GM18870 (cell line): ENCODE results near the gene FSTL3.
"Not testable (repeated sequence)": the region's sequence is repeated elsewhere in the genome, so short reads cannot be mapped to it uniquely, and the experiment has no call there.

Experiments used
- ATAC-seq: cut with Tn5 transposase; IDR thresholded peaks from one replicate; pipeline ENCODE4 v1.9.1; 2021; ENCODE audit warnings: moderate library complexity; ENCODE audit not compliant: unreplicated experiment

Gene FSTL3

GRCh38 chr19:676339-677105 is at the start of gene FSTL3:
TSS of gene FSTL3 (plus strand) at chr19:676392. CDS start at chr19:676424, 32 bp downstream.
- ATAC-seq: no peak

DNA sequence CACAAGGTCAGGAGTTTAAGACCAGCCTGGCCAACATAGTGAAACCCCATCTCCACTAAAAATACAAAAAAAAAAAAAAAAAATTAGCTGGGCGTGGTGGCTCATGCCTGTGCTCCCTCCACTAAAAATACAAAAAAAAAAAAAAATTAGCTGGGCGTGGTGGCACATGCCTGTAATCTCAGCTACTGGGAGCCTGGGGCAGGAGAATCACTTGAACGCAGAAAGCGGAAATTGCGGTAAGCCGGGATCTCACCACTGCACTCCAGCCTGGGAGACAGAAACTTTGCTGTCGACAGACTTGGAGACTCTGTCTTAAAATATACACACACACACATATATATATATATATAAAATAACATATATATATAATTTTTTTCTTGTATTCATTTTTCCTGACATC is 49.6 kb upstream of the FSTL3 start:
- ATAC-seq: not testable (repeated sequence)

DNA sequence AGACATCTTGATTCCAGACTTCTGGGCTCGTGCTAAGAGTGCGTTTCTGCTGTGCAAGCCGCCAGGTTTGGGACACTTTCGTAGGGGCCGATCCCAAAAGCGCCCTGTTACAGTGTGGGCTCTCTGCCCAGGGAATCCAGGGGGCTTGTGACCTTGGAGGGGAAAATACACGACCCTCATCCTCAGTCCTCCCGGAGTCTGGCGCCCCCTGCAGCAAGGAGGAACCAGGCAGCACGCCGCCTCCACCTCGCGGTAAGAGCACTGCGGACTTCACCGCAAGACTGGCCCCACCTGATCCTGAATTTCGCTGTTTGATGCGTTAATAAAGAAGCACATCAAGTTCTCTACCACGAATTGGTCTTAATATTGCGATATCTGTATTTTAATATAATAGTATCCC is 48.0 kb upstream of the FSTL3 start:
- ATAC-seq: no peak

DNA sequence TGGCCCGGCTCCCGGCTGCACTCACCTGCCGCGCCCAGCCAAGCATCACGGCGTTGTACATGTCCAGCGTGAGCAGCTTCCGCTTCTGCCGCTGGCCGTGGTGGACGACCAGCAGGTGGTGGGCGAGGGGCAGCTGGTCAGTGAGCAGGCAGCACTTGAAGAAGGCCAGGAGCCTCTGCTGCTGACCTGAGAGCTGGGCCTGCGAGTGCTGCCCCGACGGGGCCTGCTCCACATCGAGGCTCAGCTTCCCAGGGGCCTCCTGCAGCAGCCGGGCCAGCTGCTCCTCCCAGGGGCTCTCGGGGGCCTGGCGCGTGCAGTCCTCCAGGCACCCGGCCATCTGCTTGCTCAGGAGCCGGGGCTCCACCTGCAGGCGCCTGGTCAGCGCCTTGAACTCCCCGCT is 46.7 kb upstream of the FSTL3 start:
- ATAC-seq: not testable (repeated sequence)

DNA sequence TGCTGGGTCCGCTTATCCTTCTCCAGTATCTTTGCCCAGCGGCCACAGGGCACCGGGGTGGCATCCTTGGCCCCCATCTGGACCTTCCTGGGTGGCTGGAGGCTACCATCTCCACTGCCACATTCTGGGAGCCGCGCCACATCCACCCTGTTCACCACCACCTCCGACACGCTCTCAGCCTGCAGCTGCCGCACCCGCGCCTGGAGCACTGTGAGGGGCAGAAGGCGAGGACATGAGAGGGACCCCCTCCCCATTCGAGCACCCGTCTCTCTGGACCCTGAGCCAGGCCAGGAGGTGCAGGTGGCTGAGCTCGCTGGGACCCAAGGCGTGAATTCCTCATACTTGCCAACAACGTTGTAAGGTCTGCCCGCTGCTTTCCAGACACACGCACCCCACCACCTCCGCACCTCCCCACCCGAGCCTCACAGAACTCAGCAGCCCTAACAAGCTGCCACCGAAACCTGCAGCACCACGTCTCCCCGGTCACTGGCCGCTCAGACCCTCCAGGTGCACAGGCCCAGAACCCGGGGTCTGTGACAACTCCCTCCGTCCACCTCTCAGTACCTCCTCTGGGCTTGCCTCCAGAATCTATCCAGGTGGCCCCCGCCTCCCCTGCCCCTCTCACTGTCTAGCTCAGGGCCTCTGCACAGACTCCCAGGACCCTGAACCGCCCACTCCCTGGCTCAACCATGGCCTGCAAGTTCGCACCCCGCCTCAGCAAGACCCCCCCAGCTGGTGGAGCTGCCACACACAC is 46.1 kb upstream of the FSTL3 start:
- ATAC-seq: no peak

DNA sequence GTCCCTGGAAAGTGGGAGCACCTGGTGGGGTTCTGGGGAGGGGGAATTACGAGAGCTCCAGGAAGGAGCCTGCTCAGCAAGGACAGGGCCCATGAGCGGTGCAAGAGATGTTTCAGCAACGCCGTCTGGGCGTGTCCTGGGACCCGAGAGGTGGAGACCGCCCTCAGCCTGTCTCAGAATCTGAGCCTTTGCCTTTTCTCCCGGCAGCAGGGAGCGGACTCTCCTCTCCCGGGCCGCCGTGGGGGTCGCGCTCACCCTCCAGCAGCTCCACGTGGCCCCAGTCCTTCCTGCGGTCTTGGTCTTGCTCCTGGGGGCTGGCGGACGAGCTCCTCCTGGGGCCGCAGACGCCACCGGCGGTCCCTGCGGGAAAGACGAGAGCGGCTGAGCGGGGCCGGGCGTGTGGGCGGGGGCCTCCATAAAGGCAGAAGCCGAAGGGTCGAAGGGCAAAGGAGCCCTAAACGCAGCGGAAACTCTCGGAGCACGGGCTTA is 43.6 kb upstream of the FSTL3 start:
- no peak for ATAC-seq

- peak; percentile 71 for ATAC-seq
Observed at GRCh38 chr19:633068-633785, 43.0 kb upstream of the FSTL3 start, which contains the start of gene POLRMT. TSS of gene POLRMT (minus strand) at chr19:633537. CDS start at chr19:633512, 25 bp downstream.

- no peak for ATAC-seq
Observed at GRCh38 chr19:633786-634639, 42.2 kb upstream of the FSTL3 start.

DNA sequence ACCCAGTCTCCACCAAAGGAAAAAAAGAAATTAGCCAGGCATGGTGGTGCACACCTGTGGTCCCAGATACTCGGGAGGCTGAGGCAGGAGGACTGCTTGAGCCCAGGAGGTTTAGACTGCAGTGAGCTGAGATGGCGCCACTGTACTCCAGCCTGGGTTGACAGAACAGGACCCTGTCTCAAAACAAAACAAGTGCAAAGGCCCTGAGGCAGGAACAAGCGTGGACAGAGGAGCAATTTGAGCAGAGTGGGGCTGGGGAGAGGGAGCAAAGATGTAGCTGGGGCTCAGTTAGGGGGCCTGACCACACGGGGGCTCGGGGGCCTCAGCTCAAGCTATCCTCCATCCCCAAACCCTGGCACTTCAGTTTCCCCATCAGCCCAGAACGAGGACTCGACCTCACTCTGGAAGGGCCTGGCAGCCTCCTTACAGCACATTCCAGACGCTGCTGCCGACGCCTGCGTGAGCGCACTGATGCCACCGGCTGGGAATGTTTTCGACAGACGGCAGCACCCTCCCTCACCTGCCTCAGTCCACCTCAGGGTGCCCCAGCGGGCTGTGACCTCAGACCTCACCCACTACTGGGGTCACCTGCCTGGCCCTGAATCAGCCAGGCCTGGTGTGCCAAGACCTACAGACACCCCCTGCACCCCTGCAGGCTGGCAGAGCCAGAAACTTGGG is 41.1 kb upstream of the FSTL3 start:
- ATAC-seq: no peak

DNA sequence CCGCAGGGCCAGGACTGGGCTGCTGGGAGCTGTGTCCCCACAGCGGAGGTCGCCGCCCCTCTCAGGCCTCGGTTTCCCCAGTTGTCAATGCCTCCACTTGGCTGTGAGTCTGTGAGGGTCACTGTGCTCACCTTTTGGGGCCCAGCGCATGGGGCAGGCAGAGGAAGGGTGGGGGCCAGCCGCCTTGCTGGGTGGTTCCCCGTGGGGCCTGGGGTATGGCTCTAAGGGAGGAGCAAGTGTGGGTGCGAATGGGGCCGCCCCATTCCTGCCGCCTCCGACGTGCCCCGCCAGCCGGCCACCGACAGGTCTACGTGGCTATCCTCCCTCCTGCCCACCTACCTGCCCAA is 37.3 kb upstream of the FSTL3 start:
- ATAC-seq: no peak

- ATAC-seq: no peak
Observed at GRCh38 chr19:639253-640160, 36.7 kb upstream of the FSTL3 start, which contains the start of gene FGF22. TSS of gene FGF22 (plus strand) at chr19:639879. CDS start at chr19:639926, 47 bp downstream.

DNA sequence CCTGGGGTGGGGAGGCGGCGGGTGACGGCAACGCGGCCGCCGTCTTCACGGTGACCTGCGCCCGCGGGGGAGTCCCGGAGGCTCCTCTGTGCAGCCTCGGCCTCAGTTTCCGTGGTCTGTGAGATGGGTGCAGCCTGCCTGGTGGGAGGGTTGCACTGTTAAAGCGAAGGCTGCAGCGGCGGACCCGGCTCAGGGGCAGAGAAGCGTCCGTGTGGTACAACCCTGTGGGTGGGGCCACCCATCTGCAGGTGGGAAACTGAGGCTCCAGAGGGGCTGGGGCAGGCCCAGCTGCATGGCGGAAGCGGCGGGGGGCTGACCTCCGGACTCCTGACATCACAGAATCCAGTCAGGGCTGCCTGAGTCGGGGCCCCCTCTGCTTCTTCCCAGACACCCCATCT is 36.0 kb upstream of the FSTL3 start:
- ATAC-seq: no peak

DNA sequence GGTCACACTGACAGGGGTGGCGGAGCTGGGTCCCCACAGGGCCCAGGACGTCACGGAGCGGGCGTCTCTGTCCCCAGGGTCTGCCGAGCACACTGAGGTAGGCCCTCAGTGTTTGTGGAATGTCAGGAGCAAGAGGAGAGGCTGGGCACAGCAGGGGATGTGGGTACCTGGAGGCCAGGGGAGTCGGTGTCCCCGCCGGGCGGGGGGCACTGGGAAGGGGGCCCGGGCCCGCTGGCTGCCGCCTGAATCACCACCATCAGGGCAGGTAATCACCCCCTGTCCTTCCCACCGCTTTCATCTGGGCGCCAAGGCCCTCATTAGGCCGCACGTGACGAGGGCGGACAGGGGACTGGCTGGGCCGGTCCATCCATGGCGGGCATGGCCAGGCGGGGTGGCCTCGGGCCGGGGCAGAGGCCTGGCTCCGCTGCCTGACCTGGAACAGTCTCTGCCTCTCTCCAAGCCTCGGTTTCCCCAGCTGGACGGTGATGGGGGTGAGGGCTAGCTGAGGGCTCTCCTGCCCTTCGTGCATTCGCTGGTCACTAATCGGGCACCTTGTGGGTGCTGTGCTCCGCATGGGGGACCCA is 35.5 kb upstream of the FSTL3 start:
- no peak for ATAC-seq

GRCh38 chr19:641702-642101 is 34.5 kb upstream of the FSTL3 start:
- no peak for ATAC-seq

DNA sequence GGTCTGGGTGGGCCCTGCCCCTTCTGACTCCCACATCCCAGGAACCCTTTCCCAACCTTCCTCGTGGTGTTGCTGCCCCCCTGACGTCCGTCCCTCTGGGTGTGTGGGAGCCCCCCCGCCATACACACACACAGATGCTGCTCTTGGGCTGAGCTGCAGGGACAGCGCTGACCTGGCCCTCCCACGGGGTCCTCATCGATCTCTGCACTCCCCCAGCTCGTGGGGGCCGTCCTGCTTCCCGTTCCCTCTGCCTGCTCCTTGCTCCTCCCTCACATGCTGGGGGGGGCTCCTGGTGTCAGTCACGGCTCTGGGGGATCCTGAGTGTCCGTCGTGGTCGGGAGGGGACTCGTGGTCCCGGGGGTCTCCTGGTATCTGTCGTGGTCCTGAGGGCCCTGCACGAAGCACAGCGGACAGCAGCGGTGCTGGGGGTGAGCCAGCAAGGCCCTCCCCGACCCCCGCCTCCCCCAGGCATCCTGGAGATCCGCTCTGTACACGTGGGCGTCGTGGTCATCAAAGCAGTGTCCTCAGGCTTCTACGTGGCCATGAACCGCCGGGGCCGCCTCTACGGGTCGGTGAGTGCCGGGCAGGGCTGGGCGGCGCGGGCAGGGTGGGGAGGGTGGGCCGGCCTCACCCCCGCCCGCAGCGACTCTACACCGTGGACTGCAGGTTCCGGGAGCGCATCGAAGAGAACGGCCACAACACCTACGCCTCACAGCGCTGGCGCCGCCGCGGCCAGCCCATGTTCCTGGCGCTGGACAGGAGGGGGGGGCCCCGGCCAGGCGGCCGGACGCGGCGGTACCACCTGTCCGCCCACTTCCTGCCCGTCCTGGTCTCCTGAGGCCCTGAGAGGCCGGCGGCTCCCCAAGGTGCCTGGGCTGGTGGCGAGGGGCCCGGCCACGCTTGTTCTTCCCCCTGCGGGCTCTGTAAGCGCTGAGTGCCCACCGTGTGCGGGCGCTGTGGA is 33.1 kb upstream of the FSTL3 start:
- no peak for ATAC-seq

DNA sequence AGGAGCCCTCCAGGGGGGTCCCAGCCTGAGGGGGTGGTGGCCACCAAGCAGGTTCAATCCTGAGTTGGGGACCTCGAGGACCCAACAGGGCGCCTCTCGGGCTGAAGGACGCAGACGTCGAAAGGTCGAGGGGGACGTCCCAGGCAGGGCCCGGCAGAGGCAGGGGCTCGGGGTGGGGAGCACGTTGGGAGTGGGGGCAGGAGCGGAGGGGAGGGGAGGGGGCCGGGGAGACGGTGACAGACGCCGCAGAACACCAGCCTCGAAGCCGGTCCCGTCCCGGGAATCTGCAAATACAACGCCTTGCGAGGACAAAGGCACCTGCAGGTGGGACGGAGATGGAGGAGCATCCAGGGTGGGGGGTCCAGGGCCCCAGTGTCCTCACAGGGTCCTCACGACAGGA is 32.5 kb upstream of the FSTL3 start:
- ATAC-seq: no peak

DNA sequence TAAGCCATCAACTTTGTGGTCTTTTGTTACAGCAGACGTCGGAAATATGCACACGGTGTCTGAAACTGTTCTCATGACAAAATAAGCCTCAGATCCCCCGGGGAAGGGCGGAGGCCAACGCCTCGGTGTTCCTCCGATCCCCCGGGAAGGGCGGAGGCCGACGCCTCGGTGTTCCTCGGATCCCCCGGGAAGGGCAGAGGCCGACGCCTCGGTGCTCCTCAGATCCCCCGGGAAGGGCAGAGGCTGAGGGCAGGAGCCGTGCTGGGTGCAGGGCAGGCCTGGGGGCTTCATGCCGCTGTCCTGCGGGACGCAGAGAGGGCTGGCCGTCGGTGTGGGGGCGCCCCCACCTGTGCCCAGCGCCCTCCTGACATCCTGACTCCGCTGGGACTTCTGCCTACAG is 31.8 kb upstream of the FSTL3 start:
- ATAC-seq: no peak
